Measurements from ENCODE around the gene AR.

The AR gene

DNA sequence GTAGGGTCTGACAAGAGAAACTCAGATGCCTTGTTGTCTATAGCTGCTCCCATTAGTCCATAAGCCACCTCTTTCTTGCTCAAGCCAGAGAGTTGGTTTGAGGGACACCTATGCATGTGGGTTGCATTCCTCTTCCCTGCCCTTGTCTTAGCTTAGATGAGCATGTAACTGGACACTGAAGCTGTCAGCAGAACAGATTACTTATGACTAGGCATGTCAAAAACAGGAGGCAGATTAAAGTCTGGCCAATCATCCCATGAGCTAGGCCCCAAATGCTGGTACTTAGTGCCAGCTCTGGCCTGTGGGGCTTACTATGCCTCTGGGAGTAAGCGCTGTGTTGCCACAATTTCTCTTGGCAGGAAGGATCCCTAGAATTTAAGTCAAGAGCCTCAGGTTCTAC is 215.2 kb downstream of the AR start:
- Histone ChIP-seq H3K27me3 (replicated peaks; ENCODE audit: control insufficient read depth, insufficient read depth, low read length) (no peaks in the 10 kb centered on the region), H3K36me3 (ENCODE audit: control insufficient read depth, insufficient read depth, low read length) (no peaks in the 10 kb centered on the region)
- no peak for TF ChIP-seq CTCF (IDR thresholded peaks at IDR 0.05; ENCODE audit: insufficient read depth, low read length, poor library complexity, severe bottlenecking)

DNA sequence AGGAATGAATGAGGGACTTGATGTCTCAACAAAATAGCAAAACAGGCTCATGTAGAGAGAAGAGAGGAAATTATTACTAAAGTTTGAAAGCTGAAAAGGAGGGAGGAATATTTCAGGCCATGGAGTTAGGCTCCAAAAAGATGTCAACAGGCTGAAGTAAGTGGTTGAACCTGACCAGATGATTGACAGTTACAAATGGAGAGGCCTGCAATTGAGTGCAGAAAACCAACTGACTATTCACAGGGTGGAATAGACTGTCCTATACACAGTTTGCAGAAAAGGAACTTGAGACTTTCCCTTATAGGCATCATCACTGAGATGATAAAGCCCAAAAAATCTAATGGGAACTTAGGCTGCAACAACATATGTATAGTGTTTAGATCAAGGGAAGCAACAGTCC is 233.3 kb downstream of the AR start:
- Histone ChIP-seq H3K36me3 (ENCODE audit: control insufficient read depth, insufficient read depth, low read length) (no peaks in the 10 kb centered on the region), H3K4me3 (replicated peaks; ENCODE audit: low read depth, low read length) (no peak overlapping the region)
- TF ChIP-seq CTCF (IDR thresholded peaks at IDR 0.05; ENCODE audit: insufficient read depth, low read length, poor library complexity, severe bottlenecking), result no peak

More for the DNA sequence above, 215.2 kb downstream of the AR start:
- H3K4me3 ChIP-seq (replicated peaks; ENCODE audit: low read depth, low read length), result no peak overlapping the region
- no peak for DNase-seq (ENCODE audit: extremely low read depth, insufficient read length)

DNA sequence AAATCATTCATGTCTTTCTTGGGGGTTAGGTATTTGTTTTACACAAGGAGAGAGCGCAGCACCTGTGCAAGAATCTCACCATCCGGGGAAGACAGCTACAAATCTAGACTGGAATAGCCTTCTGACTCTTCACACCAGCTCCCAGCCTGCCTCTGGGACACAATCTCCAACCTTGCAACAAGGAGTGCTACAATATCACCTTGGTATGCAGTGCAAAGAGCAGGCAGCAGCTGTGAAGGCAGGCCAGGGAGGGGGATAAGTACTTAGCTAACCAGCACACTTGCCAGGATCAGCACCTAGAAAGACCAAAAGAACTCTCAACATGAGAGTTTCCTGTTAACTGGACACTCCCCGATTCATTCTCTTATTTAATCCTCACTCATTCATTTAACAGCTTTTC is 235.3 kb downstream of the AR start:
- no peak for TF ChIP-seq CTCF (IDR thresholded peaks at IDR 0.05; ENCODE audit: insufficient read depth, low read length, poor library complexity, severe bottlenecking)
- Histone ChIP-seq H3K4me3 (replicated peaks; ENCODE audit: low read depth, low read length) (no peak overlapping the region), H3K27me3 (replicated peaks; ENCODE audit: control insufficient read depth, insufficient read depth, low read length) (no peaks in the 10 kb centered on the region), H3K36me3 (ENCODE audit: control insufficient read depth, insufficient read depth, low read length) (no peaks in the 10 kb centered on the region)
- no peak for DNase-seq (ENCODE audit: extremely low read depth, insufficient read length)

More for the DNA sequence above, 233.3 kb downstream of the AR start:
- DNase-seq (ENCODE audit: extremely low read depth, insufficient read length), result no peak
- no peaks in the 10 kb centered on the region for H3K27me3 ChIP-seq (replicated peaks; ENCODE audit: control insufficient read depth, insufficient read depth, low read length)
